Liver (tissue), 9 donors: Measurements from ENCODE around the gene GUCY1A1. TPM values are rescaled to one million over a fixed set of nuclear protein-coding genes. Genes with fewer than 3 reads are reported as not detected.

ENCODE experiments used
- DNase-seq: peaks from one replicate; pipeline ENCODE4 v3.0.0-alpha.2; 2017; ENCODE audit warnings: low spot score
- H3K27ac ChIP-seq, 2 donors: one replicate each; pipeline ENCODE4 v1.7.0; 2013; ENCODE audit warnings: inconsistent platforms in 2 of 2, low read length in 2 of 2, control low read depth in 1 of 2, low read depth in 1 of 2, mild to moderate bottlenecking in 1 of 2
- H3K27me3 ChIP-seq, 4 donors: one replicate each; pipeline versions ENCODE4 v1.6.1 to v1.7.0; 2013; ENCODE audit warnings: low read length in 3 of 4, inconsistent platforms in 1 of 4, mild to moderate bottlenecking in 1 of 4, moderate library complexity in 1 of 4; ENCODE audit not compliant: control insufficient read depth in 4 of 4, insufficient read depth in 4 of 4
- H3K36me3 ChIP-seq, 4 donors: one replicate each; pipeline versions ENCODE4 v1.6.1 to v1.7.0; 2013; ENCODE audit warnings: low read length in 3 of 4, mild to moderate bottlenecking in 3 of 4, low read depth in 1 of 4, moderate library complexity in 1 of 4; ENCODE audit not compliant: control insufficient read depth in 4 of 4, insufficient read depth in 3 of 4
- H3K4me1 ChIP-seq, 4 donors: one replicate each; pipeline versions ENCODE4 v1.6.1 to v1.7.0; 2013; ENCODE audit warnings: low read length in 3 of 4, mild to moderate bottlenecking in 3 of 4, moderate library complexity in 1 of 4; ENCODE audit not compliant: control insufficient read depth in 4 of 4, insufficient read depth in 4 of 4
- H3K4me3 ChIP-seq, 3 donors: one replicate each; pipeline versions ENCODE4 v1.6.1 to v1.7.0; 2013; ENCODE audit warnings: low read length in 3 of 3, control low read depth in 1 of 3, low read depth in 1 of 3, mild to moderate bottlenecking in 1 of 3
- H3K9ac ChIP-seq, 2 donors: one replicate each; pipeline ENCODE4 v1.7.0; 2013; ENCODE audit warnings: low read length in 2 of 2, mild to moderate bottlenecking in 2 of 2, moderate library complexity in 2 of 2, control low read depth in 1 of 2, low read depth in 1 of 2
- H3K9me3 ChIP-seq, 4 donors: one replicate each; pipeline versions ENCODE4 v1.6.1 to v1.7.0; 2013; ENCODE audit warnings: low read length in 3 of 4; ENCODE audit not compliant: control insufficient read depth in 4 of 4
- EGR1 ChIP-seq, 2 donors: IDR thresholded peaks; 2 replicates each; pipeline ENCODE4 v1.6.1; 2016 to 2018; ENCODE audit warnings: antibody characterized with exemption in 2 of 2, low read depth in 2 of 2
- FOXA2 ChIP-seq: IDR thresholded peaks from 2 replicates; pipeline ENCODE4 v1.6.1; 2016; ENCODE audit warnings: antibody characterized with exemption
- GABPA ChIP-seq, 2 donors: IDR thresholded peaks in 1 of 2; conservative IDR thresholded peaks in 1 of 2; 2 replicates each; pipeline ENCODE4 v1.6.1; 2016; ENCODE audit warnings: antibody characterized with exemption in 2 of 2, mild to moderate bottlenecking in 1 of 2, moderate library complexity in 1 of 2
- HNF4A ChIP-seq, 2 donors: conservative IDR thresholded peaks; 2 replicates each; pipeline ENCODE4 v1.6.1; 2016; ENCODE audit warnings: antibody characterized with exemption in 2 of 2, mild to moderate bottlenecking in 2 of 2
- HNF4G ChIP-seq: IDR thresholded peaks from 2 replicates; pipeline ENCODE4 v1.6.1; 2016; ENCODE audit warnings: antibody characterized with exemption
- JUND ChIP-seq, 2 donors: IDR thresholded peaks; 2 replicates each; pipeline ENCODE4 v1.6.1; 2016; ENCODE audit warnings: antibody characterized with exemption in 2 of 2
- MAX ChIP-seq: IDR thresholded peaks from 2 replicates; pipeline ENCODE4 v1.6.1; 2016; ENCODE audit warnings: antibody characterized with exemption
- RAD21 ChIP-seq, 2 donors: IDR thresholded peaks; 2 replicates each; pipeline ENCODE4 v1.6.1; 2016; ENCODE audit warnings: antibody characterized with exemption in 2 of 2, mild to moderate bottlenecking in 2 of 2
- SP1 ChIP-seq: IDR thresholded peaks from 2 replicates; pipeline ENCODE4 v1.6.1; 2018; ENCODE audit warnings: antibody characterized with exemption, mild to moderate bottlenecking
- TAF1 ChIP-seq: conservative IDR thresholded peaks from 2 replicates; pipeline ENCODE4 v1.6.1; 2016; ENCODE audit warnings: antibody characterized with exemption, mild to moderate bottlenecking
- YY1 ChIP-seq: IDR thresholded peaks from 2 replicates; pipeline ENCODE4 v1.6.1; 2016; ENCODE audit warnings: antibody characterized with exemption, mild to moderate bottlenecking
- ZBTB33 ChIP-seq: IDR thresholded peaks from 2 replicates; pipeline ENCODE4 v1.6.1; 2016; ENCODE audit warnings: antibody characterized with exemption
- WGBS: extraction: QIAGEN DNeasy Blood & Tissue Kit; methylation state at CpG from one replicate; pipeline ENCODE4 v1.1.7; 2013; 5-methylcytosine and 5-hydroxymethylcytosine counted together
- polyA plus RNA-seq, 2 donors: library from polyadenylated mRNA; stranded (reverse) in 1 of 2; unstranded in 1 of 2; fragments of 200-250 nt in 1 of 2; fragments of >200 nt in 1 of 2; fragmentation: Nextera tagmentation in 1 of 2; extraction: Ambion mirVana in 1 of 2; gene quantifications; one replicate each; pipeline versions ENCODE4 v1.2.1 to v1.2.3, GENCODE V29; 2013 to 2015
- total RNA-seq, 2 donors: library from RNA; depleted of rRNA; stranded (reverse); fragments of >200 nt; gene quantifications; one replicate each; pipeline ENCODE4 v1.2.3, GENCODE V29; 2014
- TF ChIP-seq, protein P1 (sequence below): fragments of 150-350 bp; IDR thresholded peaks from 2 replicates; pipeline ENCODE4 v1.5.1; 2017; ENCODE audit warnings: improper control_type of control experiment, low read depth, low read length; ENCODE audit not compliant: missing input control
- TF ChIP-seq, protein P2 (sequence below): IDR thresholded peaks from 2 replicates; pipeline ENCODE4 v1.6.1; 2016; ENCODE audit warnings: antibody characterized with exemption
- donor health status: healthy.
- donor health status: healthy.
- donor health status: healthy.
- donor health status: healthy.
- donor health status: healthy.

The GUCY1A1 gene
- total and polyA plus RNA-seq, 4 donors, result 2.8 to 13.5 (median 7.6) TPM

DNA sequence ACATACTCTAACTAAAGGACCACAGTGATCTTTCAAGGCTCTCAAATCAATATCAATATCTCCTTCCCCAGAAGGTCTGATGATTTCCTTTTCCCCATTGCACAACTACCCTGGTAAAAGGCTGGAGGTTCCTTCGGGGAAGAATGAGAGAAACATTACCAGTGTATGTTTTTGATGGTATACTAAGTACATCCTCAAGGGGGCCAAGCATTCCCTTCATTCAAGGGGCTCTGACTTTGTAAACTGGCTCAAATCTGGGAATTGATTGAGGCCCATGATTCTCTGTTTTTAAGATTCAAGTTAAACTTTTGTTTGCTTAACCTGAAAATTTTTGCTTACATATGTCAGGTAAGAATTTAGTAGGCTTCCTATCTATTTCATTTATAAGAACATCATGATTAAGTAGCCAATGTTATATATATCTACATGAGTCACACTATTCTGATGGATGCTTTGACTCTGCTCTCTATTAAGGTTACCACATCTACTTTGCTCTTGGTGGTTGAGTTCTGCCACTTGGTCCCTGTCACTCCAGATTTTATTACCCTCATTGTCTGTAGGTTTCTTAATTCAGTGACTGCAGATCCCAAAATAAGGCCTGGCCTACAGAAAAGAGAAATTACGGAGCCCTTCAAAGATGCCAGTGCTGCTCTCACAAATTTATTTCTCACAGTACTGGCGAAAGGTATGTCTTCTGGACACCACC is 75.8 kb downstream of the GUCY1A1 start:
- peaks cover 0 to 2% (median 0%) of the 10 kb centered on the region in 4 donors for H3K36me3 ChIP-seq
- no peak for DNase-seq
- H3K9me3 ChIP-seq, result no peaks in the 10 kb centered on the region
- H3K4me3 ChIP-seq, result no peak overlapping the region
- 87% methylated on average over 3 of the region's 3 CpGs for WGBS
- H3K9ac ChIP-seq, result no peak overlapping the region
- H3K4me1 ChIP-seq, result no peaks in the 10 kb centered on the region
- no peaks in the 10 kb centered on the region for H3K27me3 ChIP-seq
- TF ChIP-seq MAX (no peak), GABPA (IDR thresholded peaks at IDR 0.05 in 1 of 2, conservative IDR thresholded peaks at IDR 0.05 in 1 of 2) (no peak), TAF1 (no peak), ZBTB33 (no peak), EGR1 (IDR thresholded peaks at IDR 0.05; ENCODE audit: low read depth in 2 of 2) (no peak), JUND (IDR thresholded peaks at IDR 0.05) (no peak)
- TF ChIP-seq, protein P1, sequence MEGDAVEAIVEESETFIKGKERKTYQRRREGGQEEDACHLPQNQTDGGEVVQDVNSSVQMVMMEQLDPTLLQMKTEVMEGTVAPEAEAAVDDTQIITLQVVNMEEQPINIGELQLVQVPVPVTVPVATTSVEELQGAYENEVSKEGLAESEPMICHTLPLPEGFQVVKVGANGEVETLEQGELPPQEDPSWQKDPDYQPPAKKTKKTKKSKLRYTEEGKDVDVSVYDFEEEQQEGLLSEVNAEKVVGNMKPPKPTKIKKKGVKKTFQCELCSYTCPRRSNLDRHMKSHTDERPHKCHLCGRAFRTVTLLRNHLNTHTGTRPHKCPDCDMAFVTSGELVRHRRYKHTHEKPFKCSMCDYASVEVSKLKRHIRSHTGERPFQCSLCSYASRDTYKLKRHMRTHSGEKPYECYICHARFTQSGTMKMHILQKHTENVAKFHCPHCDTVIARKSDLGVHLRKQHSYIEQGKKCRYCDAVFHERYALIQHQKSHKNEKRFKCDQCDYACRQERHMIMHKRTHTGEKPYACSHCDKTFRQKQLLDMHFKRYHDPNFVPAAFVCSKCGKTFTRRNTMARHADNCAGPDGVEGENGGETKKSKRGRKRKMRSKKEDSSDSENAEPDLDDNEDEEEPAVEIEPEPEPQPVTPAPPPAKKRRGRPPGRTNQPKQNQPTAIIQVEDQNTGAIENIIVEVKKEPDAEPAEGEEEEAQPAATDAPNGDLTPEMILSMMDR, result no peak
- no peak overlapping the region for H3K27ac ChIP-seq

GRCh38 chr4:155745984-155746383 is 79.3 kb downstream of the GUCY1A1 start:
- no peaks in the 10 kb centered on the region for H3K9me3 ChIP-seq
- H3K27ac ChIP-seq, result no peak overlapping the region
- H3K9ac ChIP-seq, result no peak overlapping the region
- H3K4me1 ChIP-seq, result no peaks in the 10 kb centered on the region
- TF ChIP-seq ZBTB33, result no peak
- 73% methylated on average over 5 of the region's 5 CpGs for WGBS
- H3K27me3 ChIP-seq, result no peaks in the 10 kb centered on the region
- no peak overlapping the region for H3K4me3 ChIP-seq
- H3K36me3 ChIP-seq, result peaks cover 0 to 2% (median 0%) of the 10 kb centered on the region in 4 donors
- no peak for DNase-seq

GRCh38 chr4:155748039-155748438 is 81.4 kb downstream of the GUCY1A1 start:
- no peak for TF ChIP-seq MAX
- TF ChIP-seq HNF4A (conservative IDR thresholded peaks at IDR 0.05), result no peak
- TF ChIP-seq FOXA2, result no peak
- no peak for TF ChIP-seq ZBTB33
- no peak for TF ChIP-seq GABPA (IDR thresholded peaks at IDR 0.05 in 1 of 2, conservative IDR thresholded peaks at IDR 0.05 in 1 of 2)
- no peak for TF ChIP-seq YY1
- TF ChIP-seq TAF1, result no peak
- TF ChIP-seq HNF4G, result no peak
- no peak for TF ChIP-seq RAD21 (IDR thresholded peaks at IDR 0.05)
- no peak for TF ChIP-seq SP1
- TF ChIP-seq, protein P2, sequence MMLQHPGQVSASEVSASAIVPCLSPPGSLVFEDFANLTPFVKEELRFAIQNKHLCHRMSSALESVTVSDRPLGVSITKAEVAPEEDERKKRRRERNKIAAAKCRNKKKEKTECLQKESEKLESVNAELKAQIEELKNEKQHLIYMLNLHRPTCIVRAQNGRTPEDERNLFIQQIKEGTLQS, result no peak
- Histone ChIP-seq H3K9me3 (no peaks in the 10 kb centered on the region), H3K36me3 (peaks cover 0 to 2% (median 0%) of the 10 kb centered on the region in 4 donors), H3K4me1 (no peaks in the 10 kb centered on the region), H3K9ac (no peak overlapping the region), H3K27ac (no peak overlapping the region), H3K27me3 (no peaks in the 10 kb centered on the region), H3K4me3 (no peak overlapping the region)
- 79% methylated on average over 2 of the region's 2 CpGs for WGBS
- no peak for DNase-seq
